ENCODE data around the gene TEX35.

DNA sequence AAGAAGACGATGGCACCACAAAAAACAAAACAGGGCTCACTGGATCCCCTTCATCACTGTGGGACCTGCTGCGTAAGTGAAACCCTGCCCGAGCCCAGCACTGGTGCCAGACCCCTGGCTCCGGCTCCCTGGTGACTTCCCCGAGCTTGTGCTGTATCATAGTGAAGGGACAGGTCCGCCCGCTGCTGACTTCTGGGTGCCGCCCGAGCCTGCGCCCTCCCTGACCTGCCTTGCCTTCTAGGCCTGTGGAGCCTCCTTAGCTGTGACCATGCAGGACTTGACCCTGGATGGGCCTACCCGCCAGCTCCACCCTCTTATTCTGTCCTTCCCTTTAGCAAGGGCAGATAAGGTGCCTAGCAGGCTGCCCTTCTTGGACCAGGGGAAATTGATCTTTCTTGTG, 7.9 kb downstream of the TEX35 start:
- TF ChIP-seq EZH2 (IDR thresholded peaks at IDR 0.05; ENCODE audit: borderline replicate concordance, low read length): no peak
- TF ChIP-seq CTCF (conservative IDR thresholded peaks at IDR 0.05 in 1 of 2, IDR thresholded peaks at IDR 0.05 in 1 of 2; ENCODE audit: extremely low read depth in 1 of 2, insufficient read depth in 1 of 2, low read depth in 1 of 2, low read length in 2 of 2): no peak
